NCI-H2171 treated with DMSO at 0.1 percent for 48 hours (cell line): ENCODE data around the gene RCAN2.
"Not testable (repeated sequence)": the region's sequence is repeated elsewhere in the genome, so short reads cannot be mapped to it uniquely, and the experiment has no call there.

Experiments
- DNase-seq: peaks from one replicate; lab custom pipeline; 2025; lab: John Stamatoyannopoulos, UW

The RCAN2 gene

GRCh38 chr6:46440141-46440540, 51.1 kb downstream of the RCAN2 start:
- no peak for DNase-seq

- no peak for DNase-seq
Observed at GRCh38 chr6:46438245-46438644, 53.0 kb downstream of the RCAN2 start.

- no peak for DNase-seq
Observed at GRCh38 chr6:46437671-46438221, 53.5 kb downstream of the RCAN2 start.

GRCh38 chr6:46422619-46423018, 68.6 kb downstream of the RCAN2 start:
- no peak for DNase-seq

- no peak for DNase-seq
Observed at GRCh38 chr6:46421939-46422338, 69.3 kb downstream of the RCAN2 start.

GRCh38 chr6:46420921-46421638, 70.2 kb downstream of the RCAN2 start:
- no peak for DNase-seq

GRCh38 chr6:46419576-46420002, 71.7 kb downstream of the RCAN2 start:
- peak; percentile 47 for DNase-seq

- DNase-seq: no peak
Observed at GRCh38 chr6:46414398-46414797, 76.9 kb downstream of the RCAN2 start.

- no peak for DNase-seq
Observed at GRCh38 chr6:46412662-46413061, 78.6 kb downstream of the RCAN2 start.

- no peak for DNase-seq
Observed at GRCh38 chr6:46411456-46412197, 79.6 kb downstream of the RCAN2 start.

GRCh38 chr6:46410334-46410953, 80.8 kb downstream of the RCAN2 start:
- DNase-seq: peak; percentile 75

- DNase-seq: peak; percentile 86
Observed at GRCh38 chr6:46407776-46408530, 83.3 kb downstream of the RCAN2 start.

GRCh38 chr6:46407246-46407645, 84.0 kb downstream of the RCAN2 start:
- no peak for DNase-seq

GRCh38 chr6:46405620-46406180, 85.5 kb downstream of the RCAN2 start:
- not testable (repeated sequence) for DNase-seq

GRCh38 chr6:46400898-46401297, 90.4 kb downstream of the RCAN2 start:
- DNase-seq: no peak

GRCh38 chr6:46395530-46395929, 95.7 kb downstream of the RCAN2 start:
- DNase-seq: no peak

- DNase-seq: no peak
Observed at GRCh38 chr6:46393940-46394337, 97.3 kb downstream of the RCAN2 start.

- DNase-seq: no peak
Observed at GRCh38 chr6:46393161-46393939, 97.9 kb downstream of the RCAN2 start.

- no peak for DNase-seq
Observed at GRCh38 chr6:46392294-46392693, 99.0 kb downstream of the RCAN2 start.

GRCh38 chr6:46390153-46390876, 100.9 kb downstream of the RCAN2 start:
- DNase-seq: no peak
